Chondrocyte (in vitro differentiated cells): Measurements from ENCODE around the gene MRPS2. TPM values are rescaled to one million over a fixed set of nuclear protein-coding genes. Genes with fewer than 3 reads are reported as not detected.

Experiments used
- DNase-seq: peaks from one replicate; pipeline ENCODE4 v3.0.0; 2021; ENCODE audit warnings: mixed read lengths, low spot score
- H3K27ac Mint-ChIP-seq: one replicate; pipeline ENCODE4 v1.8.0; 2021; ENCODE audit warnings: mild to moderate bottlenecking, moderate library complexity, mixed read lengths; ENCODE audit not compliant: unreplicated experiment
- H3K27me3 Mint-ChIP-seq: 2 replicates; pipeline ENCODE4 v1.8.0; 2021; ENCODE audit warnings: low read depth, mixed read lengths
- H3K36me3 Mint-ChIP-seq: 2 replicates; pipeline ENCODE4 v1.8.0; 2021; ENCODE audit warnings: low read depth, mixed read lengths
- H3K4me1 Mint-ChIP-seq: 2 replicates; pipeline ENCODE4 v1.8.0; 2021; ENCODE audit warnings: low read depth, mild to moderate bottlenecking, mixed read lengths
- H3K4me3 Mint-ChIP-seq: one replicate; pipeline ENCODE4 v1.8.0; 2021; ENCODE audit warnings: mild to moderate bottlenecking, moderate library complexity, mixed read lengths; ENCODE audit not compliant: unreplicated experiment
- H3K9me3 Mint-ChIP-seq: 2 replicates; pipeline ENCODE4 v1.8.0; 2021; ENCODE audit warnings: low read depth, mixed read lengths
- CTCF ChIP-seq: fragments of 200-600 bp; sonication (generic); IDR thresholded peaks from 2 replicates; pipeline ENCODE4 v1.5.0; 2021; ENCODE audit warnings: antibody characterized with exemption, mild to moderate bottlenecking, moderate library complexity
- total RNA-seq: library from RNA; stranded (reverse); gene quantifications from 3 replicates; pipeline ENCODE4 v1.2.1, GENCODE V29; 2021

Gene MRPS2
- total RNA-seq, 1 donor from 2014 or later: 24.4 TPM

GRCh38 chr9:135476561-135477355, 23.7 kb upstream of the MRPS2 start:
- Mint-ChIP-seq H3K27ac (no peak overlapping the region), H3K9me3 (no peaks in the 10 kb centered on the region), H3K27me3 (peaks cover 6% of the 10 kb centered on the region), H3K4me3 (no peak overlapping the region), H3K36me3 (no peaks in the 10 kb centered on the region), H3K4me1 (peaks cover 12% of the 10 kb centered on the region)
- TF ChIP-seq CTCF: no peak
- DNase-seq: no peak

GRCh38 chr9:135478191-135478590, 22.3 kb upstream of the MRPS2 start:
- Mint-ChIP-seq H3K27me3 (peaks cover 3% of the 10 kb centered on the region), H3K4me1 (peaks cover 12% of the 10 kb centered on the region), H3K9me3 (no peaks in the 10 kb centered on the region)

GRCh38 chr9:135478829-135479468, 21.5 kb upstream of the MRPS2 start:
- Mint-ChIP-seq H3K4me1 (peaks cover 12% of the 10 kb centered on the region), H3K27ac (peak overlapping the region; percentile 63), H3K4me3 (peak overlapping the region; percentile 76), H3K36me3 (no peaks in the 10 kb centered on the region), H3K9me3 (no peaks in the 10 kb centered on the region), H3K27me3 (peaks cover 3% of the 10 kb centered on the region)
- peak; percentile 67 for TF ChIP-seq CTCF
- no peak for DNase-seq

More at GRCh38 chr9:135478191-135478590, 22.3 kb upstream of the MRPS2 start:
- no peaks in the 10 kb centered on the region for H3K36me3 Mint-ChIP-seq
- TF ChIP-seq CTCF: no peak
- H3K4me3 Mint-ChIP-seq: no peak overlapping the region
- no peak overlapping the region for H3K27ac Mint-ChIP-seq
- DNase-seq: no peak

GRCh38 chr9:135479469-135480052, 20.9 kb upstream of the MRPS2 start, which contains the start of gene PPP1R26:
Gene PPP1R26, plus strand, starts transcription at chr9:135479782. Its CDS starts 4,729 bp downstream, at chr9:135484511.
- Mint-ChIP-seq H3K27ac (peak within 1 kb of the TSS; percentile 63), H3K27me3 (peaks cover 3% of the 10 kb centered on the region), H3K9me3 (no peaks in the 10 kb centered on the region), H3K36me3 (no peaks in the 10 kb centered on the region), H3K4me1 (peaks cover 12% of the 10 kb centered on the region), H3K4me3 (peak within 1 kb of the TSS; percentile 76)
- DNase-seq: no peak
- no peak for TF ChIP-seq CTCF
